Astrocyte (in vitro differentiated cells and primary cell): ENCODE data around the gene TLR6.

ENCODE experiments used
- EZH2 ChIP-seq: IDR thresholded peaks from 2 replicates; pipeline ENCODE4 v1.6.1; 2012; ENCODE audit warnings: mild to moderate bottlenecking, low read length, inconsistent platforms; ENCODE audit not compliant: insufficient read depth
- TF ChIP-seq, protein P1 (sequence below): IDR thresholded peaks from 2 replicates; pipeline ENCODE4 v1.5.1; 2011; ENCODE audit warnings: low read depth, mild to moderate bottlenecking, inconsistent platforms, low read length, moderate library complexity; ENCODE audit not compliant: insufficient read depth

DNA sequence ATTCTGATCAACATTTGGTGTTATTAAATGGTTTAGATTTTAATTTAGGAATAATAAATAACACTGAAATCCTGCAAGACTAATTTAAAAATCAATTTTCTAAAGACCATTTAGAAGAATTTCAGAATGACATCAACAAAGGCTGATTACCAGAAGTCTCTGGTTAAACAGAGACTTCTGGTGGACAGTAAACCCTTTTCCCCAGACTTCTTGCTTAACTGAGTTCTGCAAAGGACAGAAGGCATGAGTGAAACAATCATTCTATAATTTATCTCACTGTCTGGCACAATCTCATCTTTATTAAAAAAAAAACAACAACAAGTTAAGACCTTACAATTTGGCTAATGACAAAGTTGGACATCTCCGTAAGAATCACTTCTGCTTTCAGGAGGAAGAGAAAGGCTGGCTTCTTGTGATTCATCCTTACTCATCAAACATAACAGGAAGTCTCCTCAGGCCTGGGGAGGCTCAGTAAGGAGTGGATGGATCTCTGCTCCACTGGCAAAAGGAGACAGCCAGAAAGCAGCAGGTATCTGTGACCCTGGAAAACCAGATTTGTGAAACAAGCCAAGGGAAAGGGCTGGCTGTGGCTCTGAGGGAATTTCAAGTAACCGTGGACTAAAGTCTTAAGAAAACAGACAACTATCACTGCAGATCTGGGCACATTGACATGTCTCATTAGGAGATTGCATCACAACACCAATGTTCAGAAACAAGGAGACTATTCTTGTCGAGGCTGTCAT lies 908 bp upstream of the TLR6 start:
- TF ChIP-seq, protein P1, sequence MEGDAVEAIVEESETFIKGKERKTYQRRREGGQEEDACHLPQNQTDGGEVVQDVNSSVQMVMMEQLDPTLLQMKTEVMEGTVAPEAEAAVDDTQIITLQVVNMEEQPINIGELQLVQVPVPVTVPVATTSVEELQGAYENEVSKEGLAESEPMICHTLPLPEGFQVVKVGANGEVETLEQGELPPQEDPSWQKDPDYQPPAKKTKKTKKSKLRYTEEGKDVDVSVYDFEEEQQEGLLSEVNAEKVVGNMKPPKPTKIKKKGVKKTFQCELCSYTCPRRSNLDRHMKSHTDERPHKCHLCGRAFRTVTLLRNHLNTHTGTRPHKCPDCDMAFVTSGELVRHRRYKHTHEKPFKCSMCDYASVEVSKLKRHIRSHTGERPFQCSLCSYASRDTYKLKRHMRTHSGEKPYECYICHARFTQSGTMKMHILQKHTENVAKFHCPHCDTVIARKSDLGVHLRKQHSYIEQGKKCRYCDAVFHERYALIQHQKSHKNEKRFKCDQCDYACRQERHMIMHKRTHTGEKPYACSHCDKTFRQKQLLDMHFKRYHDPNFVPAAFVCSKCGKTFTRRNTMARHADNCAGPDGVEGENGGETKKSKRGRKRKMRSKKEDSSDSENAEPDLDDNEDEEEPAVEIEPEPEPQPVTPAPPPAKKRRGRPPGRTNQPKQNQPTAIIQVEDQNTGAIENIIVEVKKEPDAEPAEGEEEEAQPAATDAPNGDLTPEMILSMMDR = no peak
- no peak for TF ChIP-seq EZH2
